Fibroblast of pulmonary artery (primary cell): ENCODE results near the gene TICRR.
"Not testable (repeated sequence)": the region's sequence is repeated elsewhere in the genome, so short reads cannot be mapped to it uniquely, and the experiment has no call there.

Experiments
- DNase-seq: peaks from one replicate; pipeline ENCODE4 v3.0.0-alpha.2; 2010; ENCODE audit warnings: low read depth
- H3K4me3 ChIP-seq: replicated peaks from 2 replicates; pipeline ENCODE4 v1.5.1; 2011; ENCODE audit warnings: low read depth, mild to moderate bottlenecking, control low read depth, low read length, moderate library complexity
- CTCF ChIP-seq: IDR thresholded peaks from 2 replicates; pipeline ENCODE4 v1.5.1; 2011; ENCODE audit warnings: mild to moderate bottlenecking, control low read depth, low read length, inconsistent platforms; ENCODE audit errors: missing control alignments

TICRR gene

GRCh38 chr15:89531796-89532537 lies 43.3 kb upstream of the TICRR start:
- no peak for TF ChIP-seq CTCF
- no peak overlapping the region for H3K4me3 ChIP-seq
- DNase-seq, result no peak

DNA sequence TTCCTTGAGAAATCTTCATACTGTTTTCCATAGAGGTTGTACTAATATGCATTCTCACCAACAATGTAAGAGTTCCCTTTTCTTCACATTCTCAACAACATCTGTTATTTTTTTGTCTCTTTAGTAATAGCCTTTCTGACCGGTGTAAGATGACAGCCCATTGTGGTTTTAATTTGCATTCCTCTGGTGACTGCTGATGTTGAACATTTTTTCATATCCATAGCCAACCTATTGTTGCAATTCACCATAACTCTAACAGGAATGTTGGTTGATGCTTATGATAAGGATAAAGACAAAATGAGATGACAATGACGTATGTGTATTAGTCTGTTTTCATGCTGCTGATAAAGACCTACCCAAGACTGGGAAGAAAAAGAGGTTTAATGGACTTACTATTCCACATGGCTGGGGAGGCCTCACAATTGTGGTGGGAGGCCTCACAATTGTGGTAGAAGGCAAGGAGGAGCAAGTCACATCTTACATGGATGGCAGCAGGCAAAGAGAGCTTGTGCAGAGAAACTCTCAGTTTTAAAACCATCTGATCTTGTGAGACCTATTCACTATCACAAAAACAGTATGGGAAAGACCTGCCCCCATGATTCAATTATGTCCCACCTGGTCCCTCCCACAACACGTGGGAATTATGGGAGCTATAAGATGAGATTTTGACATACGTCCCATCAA lies 41.3 kb upstream of the TICRR start:
- no peak overlapping the region for H3K4me3 ChIP-seq
- no peak for TF ChIP-seq CTCF
- DNase-seq, result peak; percentile 57

DNA sequence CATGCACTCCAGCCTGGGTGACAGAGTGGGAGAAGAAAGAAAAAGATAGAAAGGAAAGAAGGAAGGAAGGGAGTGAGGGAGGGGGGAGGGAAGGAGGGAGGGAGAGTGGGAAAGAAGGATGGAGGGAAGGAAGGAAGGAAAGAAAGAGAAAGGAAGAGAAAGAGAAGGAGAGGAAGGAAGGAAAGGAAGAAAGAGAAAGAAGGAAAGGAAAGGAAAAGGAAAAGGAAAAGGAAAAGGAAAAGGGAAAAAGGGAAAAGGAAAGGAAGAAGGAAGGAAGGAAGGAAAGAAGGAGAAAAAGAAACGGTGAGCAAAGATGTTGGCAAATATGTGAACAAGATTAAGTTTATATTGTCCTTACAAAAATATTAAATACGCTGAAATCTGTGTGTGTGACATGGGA lies 36.2 kb upstream of the TICRR start:
- no peak for TF ChIP-seq CTCF
- no peak for DNase-seq
- H3K4me3 ChIP-seq, result no peak overlapping the region

GRCh38 chr15:89542369-89542768 lies 32.9 kb upstream of the TICRR start:
- no peak for TF ChIP-seq CTCF
- H3K4me3 ChIP-seq, result no peak overlapping the region
- no peak for DNase-seq

DNA sequence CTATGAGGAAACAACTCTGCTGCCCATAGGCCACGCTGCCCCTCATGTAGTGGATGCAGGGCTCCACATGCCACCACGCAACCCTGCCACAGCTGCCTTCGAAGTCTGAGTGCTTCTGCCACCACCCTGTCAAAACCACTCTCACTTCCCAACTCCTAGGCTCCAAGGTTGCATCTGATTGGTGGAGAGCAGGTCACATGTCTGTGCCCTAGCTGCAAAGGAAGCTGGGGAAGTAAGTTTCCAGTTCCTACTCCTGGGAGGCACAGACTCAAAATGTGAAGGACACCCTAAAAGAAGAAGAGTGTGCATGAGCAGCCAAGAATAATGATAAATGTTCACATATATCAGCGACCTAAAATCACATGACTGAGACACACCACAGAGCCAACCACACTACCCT lies 31.9 kb upstream of the TICRR start:
- TF ChIP-seq CTCF, result no peak
- H3K4me3 ChIP-seq, result no peak overlapping the region
- DNase-seq, result no peak

DNA sequence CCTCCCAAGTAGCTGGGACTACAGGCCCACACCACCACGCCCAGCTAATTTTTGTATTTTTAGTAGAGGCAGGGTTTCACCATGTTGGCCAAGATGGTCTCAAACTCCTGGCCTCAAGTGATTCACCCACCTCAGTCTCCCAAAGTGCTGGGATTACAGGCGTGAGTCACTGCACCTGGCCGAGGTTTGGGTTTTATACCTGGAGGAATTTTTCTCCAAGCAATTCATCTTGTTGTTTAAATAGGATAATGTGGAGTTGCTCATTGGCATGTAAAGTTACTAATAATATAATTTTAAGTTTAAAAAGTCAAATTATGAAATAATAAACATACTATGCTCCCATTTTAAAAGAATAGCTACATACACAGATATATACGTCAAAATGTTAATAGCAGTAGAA lies 26.1 kb upstream of the TICRR start:
- not testable (repeated sequence) for DNase-seq, H3K4me3 ChIP-seq

- DNase-seq, result no peak
- H3K4me3 ChIP-seq, result no peak overlapping the region
- no peak for TF ChIP-seq CTCF
These were observed 24.8 kb upstream of the TICRR start for GRCh38 chr15:89550427-89550826.
